ENCODE results near the gene PDSS2.
"Not testable (repeated sequence)": the region's sequence is repeated elsewhere in the genome, so short reads cannot be mapped to it uniquely, and the experiment has no call there.

PDSS2 gene

DNA sequence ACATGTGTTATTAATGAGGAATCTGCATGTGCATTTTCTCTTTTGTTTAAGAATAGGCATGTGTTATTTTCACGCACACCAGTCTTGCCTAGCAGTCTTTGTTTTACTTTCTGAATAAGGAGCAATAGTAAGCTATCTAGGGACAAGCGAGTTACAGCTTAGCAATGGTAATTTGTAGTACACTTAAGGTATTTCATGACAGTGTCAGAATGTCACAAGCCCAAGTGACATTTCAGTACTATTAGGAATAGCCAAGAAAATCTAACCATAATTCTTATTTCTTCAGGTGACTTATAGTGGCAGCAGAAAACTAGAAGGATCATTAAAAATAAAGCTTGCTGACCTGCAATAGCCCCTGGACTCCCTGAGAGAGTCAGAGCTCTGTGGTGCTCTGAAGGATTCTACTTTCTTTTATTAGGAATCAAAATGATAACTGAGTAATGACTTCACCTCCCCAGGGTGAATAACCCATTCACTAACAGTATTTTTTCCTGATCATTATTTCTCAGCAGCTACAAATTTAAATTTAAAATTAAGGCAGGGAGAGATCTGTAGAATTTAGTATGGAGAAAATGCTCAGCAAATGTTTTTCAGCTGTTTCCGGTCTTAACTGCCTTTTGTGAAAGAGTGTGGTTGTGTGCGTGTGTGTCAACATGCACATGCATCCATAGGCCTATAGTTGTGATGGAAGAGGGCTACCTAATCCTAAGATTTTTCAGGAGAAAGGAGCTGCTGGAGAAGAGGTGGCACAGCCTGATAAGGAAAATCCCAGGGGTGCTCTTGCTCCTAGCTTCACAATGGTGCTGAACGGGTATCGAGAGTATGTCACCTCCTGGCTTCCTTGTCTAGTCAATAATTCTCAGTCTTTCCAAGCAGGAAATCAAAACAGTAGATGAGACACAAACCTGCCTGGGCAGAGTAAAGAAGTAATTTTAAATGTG is 254.0 kb downstream of the PDSS2 start:
- Histone ChIP-seq H3K9me3 (no peaks in the 10 kb centered on the region), H3K27me3 (no peaks in the 10 kb centered on the region), H3K4me1 (ENCODE audit: control insufficient read depth in 1 of 2, insufficient read depth in 1 of 2, low read depth in 1 of 2, low read length in 1 of 2) (no peaks in the 10 kb centered on the region), H3K4me3 (ENCODE audit: low read depth in 1 of 2, low read length in 1 of 2) (no peak overlapping the region), H3K36me3 (no peaks in the 10 kb centered on the region), H3K27ac (no peak overlapping the region)
- TF ChIP-seq, protein P1, sequence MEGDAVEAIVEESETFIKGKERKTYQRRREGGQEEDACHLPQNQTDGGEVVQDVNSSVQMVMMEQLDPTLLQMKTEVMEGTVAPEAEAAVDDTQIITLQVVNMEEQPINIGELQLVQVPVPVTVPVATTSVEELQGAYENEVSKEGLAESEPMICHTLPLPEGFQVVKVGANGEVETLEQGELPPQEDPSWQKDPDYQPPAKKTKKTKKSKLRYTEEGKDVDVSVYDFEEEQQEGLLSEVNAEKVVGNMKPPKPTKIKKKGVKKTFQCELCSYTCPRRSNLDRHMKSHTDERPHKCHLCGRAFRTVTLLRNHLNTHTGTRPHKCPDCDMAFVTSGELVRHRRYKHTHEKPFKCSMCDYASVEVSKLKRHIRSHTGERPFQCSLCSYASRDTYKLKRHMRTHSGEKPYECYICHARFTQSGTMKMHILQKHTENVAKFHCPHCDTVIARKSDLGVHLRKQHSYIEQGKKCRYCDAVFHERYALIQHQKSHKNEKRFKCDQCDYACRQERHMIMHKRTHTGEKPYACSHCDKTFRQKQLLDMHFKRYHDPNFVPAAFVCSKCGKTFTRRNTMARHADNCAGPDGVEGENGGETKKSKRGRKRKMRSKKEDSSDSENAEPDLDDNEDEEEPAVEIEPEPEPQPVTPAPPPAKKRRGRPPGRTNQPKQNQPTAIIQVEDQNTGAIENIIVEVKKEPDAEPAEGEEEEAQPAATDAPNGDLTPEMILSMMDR (IDR thresholded peaks at IDR 0.05): no peak

DNA sequence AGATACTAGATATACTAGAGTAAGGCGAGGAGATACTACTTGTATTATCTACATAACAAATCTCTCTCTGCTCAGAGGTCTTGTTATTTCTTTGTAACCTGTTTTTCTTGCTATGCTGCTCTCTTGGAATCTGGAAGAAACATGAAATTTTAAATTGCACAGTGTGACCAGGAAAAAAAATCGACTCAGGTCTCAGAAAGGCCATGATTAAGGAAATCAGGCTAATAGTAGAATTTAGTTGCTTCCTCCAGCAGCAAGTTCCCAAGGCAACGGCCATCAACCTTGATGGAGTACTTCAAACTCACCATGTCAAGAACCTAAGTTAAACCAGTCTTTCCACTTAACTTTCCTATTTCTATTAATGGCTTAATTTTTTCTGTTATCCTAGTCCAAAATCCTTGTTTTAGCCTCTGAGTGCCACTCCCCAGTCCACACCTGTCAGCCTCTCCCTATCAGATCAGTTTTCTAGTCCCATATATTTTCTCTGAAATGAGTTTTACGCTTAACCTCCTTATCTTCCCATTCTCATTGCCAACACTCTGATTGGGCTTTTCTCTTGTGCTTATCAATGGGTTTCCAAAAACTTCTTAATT is 256.4 kb downstream of the PDSS2 start:
- Histone ChIP-seq H3K27ac (no peak overlapping the region), H3K27me3 (no peaks in the 10 kb centered on the region), H3K36me3 (no peaks in the 10 kb centered on the region), H3K4me1 (ENCODE audit: control insufficient read depth in 1 of 2, insufficient read depth in 1 of 2, low read depth in 1 of 2, low read length in 1 of 2) (no peaks in the 10 kb centered on the region), H3K4me3 (ENCODE audit: low read depth in 1 of 2, low read length in 1 of 2) (no peak overlapping the region), H3K9me3 (no peaks in the 10 kb centered on the region)
- TF ChIP-seq, protein P1 (IDR thresholded peaks at IDR 0.05): no peak

DNA sequence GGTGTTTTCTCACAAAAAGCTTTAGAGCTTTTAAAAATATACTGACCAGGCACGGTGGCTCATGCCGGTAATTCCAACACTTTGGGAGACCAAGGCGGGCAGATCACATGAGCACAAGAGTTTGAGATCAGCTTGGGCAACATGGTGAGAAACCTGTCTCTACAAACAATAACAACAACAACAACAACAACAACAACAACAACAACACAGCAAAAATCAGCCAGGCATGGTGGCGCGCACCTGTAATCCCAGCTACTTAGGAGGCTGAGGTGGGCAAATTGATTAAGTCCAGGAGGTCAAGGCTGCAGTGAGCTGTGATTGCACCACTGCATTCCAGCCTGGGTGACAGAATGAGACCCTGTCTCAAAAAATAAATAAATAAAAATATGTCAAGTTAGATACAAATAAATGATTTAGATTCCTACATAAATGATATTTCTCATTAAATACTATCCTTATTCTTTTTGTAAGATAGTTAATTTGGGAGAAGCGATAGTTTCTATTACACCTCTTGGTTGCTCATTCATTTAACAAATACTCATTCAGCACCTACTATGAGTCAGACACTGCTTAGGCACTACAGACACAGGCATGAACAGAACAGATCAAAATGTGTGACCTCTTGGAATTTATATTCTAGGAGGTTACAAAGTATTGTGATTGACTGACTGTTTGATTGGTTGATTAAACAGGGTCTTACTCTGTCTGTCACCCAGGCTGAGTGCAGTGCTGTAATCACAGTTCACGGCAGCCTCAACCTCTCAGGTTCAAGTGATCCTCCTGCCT is 260.5 kb downstream of the PDSS2 start:
- H3K4me3 ChIP-seq (ENCODE audit: low read depth in 1 of 2, low read length in 1 of 2): no peak overlapping the region
- H3K9me3 ChIP-seq: no peaks in the 10 kb centered on the region
- no peak overlapping the region for H3K27ac ChIP-seq
- TF ChIP-seq, protein P1 (IDR thresholded peaks at IDR 0.05): no peak
- H3K36me3 ChIP-seq: no peaks in the 10 kb centered on the region
- no peaks in the 10 kb centered on the region for H3K4me1 ChIP-seq (ENCODE audit: control insufficient read depth in 1 of 2, insufficient read depth in 1 of 2, low read depth in 1 of 2, low read length in 1 of 2)
- H3K27me3 ChIP-seq: no peaks in the 10 kb centered on the region

DNA sequence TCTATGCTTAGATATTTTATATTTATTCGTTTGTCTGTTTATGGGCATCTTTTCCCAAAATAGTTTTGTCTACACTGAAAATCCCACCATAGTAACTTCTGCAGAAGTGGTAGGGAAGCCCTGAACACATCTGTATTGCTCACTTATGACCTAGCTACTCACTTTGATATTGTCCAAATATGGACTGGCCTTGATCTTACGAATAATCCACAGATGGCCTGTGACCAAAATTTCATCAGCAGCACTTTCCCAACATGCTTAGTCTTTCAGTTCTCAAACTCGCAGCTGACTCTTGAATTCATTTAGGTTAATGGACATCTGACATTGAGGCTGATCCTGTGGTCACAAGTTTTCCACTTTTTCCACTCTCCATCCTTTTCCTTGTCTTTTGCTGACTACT is 263.2 kb downstream of the PDSS2 start:
- TF ChIP-seq, protein P1 (IDR thresholded peaks at IDR 0.05): no peak
- peaks cover 15% of the 10 kb centered on the region for H3K36me3 ChIP-seq

DNA sequence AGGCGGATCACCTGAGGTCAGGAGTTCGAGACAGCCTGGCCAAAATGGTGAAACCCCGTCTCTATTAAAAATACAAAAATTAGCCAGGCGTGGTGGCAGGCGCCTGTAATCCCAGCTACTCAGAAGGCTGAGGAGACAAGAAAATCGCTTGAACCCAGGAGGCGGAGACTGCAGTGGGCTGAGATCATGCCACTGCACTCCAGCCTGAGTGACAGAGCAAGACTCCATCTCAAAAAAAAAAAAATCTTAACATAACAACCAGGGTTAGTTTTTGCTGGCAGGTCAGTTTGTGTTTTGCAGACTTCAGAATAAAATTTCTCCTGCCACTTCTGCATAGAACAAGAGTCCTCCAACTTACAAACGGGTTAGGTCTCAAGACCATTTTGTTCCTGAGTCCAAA is 264.6 kb downstream of the PDSS2 start:
- not testable (repeated sequence) for H3K4me1 ChIP-seq (ENCODE audit: control insufficient read depth in 1 of 2, insufficient read depth in 1 of 2, low read depth in 1 of 2, low read length in 1 of 2); H3K9me3 ChIP-seq; H3K27ac ChIP-seq; H3K27me3 ChIP-seq; H3K4me3 ChIP-seq (ENCODE audit: low read depth in 1 of 2, low read length in 1 of 2)
- peaks cover 15% of the 10 kb centered on the region for H3K36me3 ChIP-seq

More for the DNA sequence above, 263.2 kb downstream of the PDSS2 start:
- Histone ChIP-seq H3K4me3 (ENCODE audit: low read depth in 1 of 2, low read length in 1 of 2) (no peak overlapping the region), H3K9me3 (no peaks in the 10 kb centered on the region), H3K27ac (no peak overlapping the region), H3K27me3 (no peaks in the 10 kb centered on the region), H3K4me1 (ENCODE audit: control insufficient read depth in 1 of 2, insufficient read depth in 1 of 2, low read depth in 1 of 2, low read length in 1 of 2) (no peaks in the 10 kb centered on the region)

Data from neutrophil (primary cell).